Measurements from ENCODE around the gene BDH1.
A peak's percentile ranks its signal among the peaks of the same experiment; 100 is the strongest.
"Not testable (repeated sequence)": the region's sequence is repeated elsewhere in the genome, so short reads cannot be mapped to it uniquely, and the experiment has no call there.

BDH1 gene

GRCh38 chr3:197555281-197556261, at the start of gene BDH1:
Gene BDH1 (minus strand): TSS chr3:197555968. CDS start chr3:197546443, 9,525 bp downstream.
- DNase-seq = peak; percentile 54

GRCh38 chr3:197603317-197603933, 47.7 kb upstream of the BDH1 start:
- no peak for DNase-seq

- DNase-seq = not testable (repeated sequence)
Observed at GRCh38 chr3:197602351-197602750, 46.6 kb upstream of the BDH1 start.

- not testable (repeated sequence) for DNase-seq
Observed at GRCh38 chr3:197601566-197601840, 45.7 kb upstream of the BDH1 start.

GRCh38 chr3:197600796-197601565, 45.2 kb upstream of the BDH1 start:
- DNase-seq = no peak

- peak; percentile 85 for DNase-seq
Observed at GRCh38 chr3:197599089-197599765, 43.5 kb upstream of the BDH1 start.

- no peak for DNase-seq
Observed at GRCh38 chr3:197598404-197598980, 42.7 kb upstream of the BDH1 start.

GRCh38 chr3:197597335-197597734, 41.6 kb upstream of the BDH1 start:
- no peak for DNase-seq

GRCh38 chr3:197595470-197596185, 39.9 kb upstream of the BDH1 start:
- DNase-seq = no peak

- no peak for DNase-seq
Observed at GRCh38 chr3:197593046-197593380, 37.2 kb upstream of the BDH1 start.

- no peak for DNase-seq
Observed at GRCh38 chr3:197592361-197593045, 36.7 kb upstream of the BDH1 start.

GRCh38 chr3:197591816-197592215, 36.0 kb upstream of the BDH1 start:
- no peak for DNase-seq

- no peak for DNase-seq
Observed at GRCh38 chr3:197590313-197590962, 34.7 kb upstream of the BDH1 start.

GRCh38 chr3:197589545-197589944, 33.8 kb upstream of the BDH1 start:
- no peak for DNase-seq

- DNase-seq = not testable (repeated sequence)
Observed at GRCh38 chr3:197586768-197587167, 31.0 kb upstream of the BDH1 start.

- no peak for DNase-seq
Observed at GRCh38 chr3:197586181-197586580, 30.4 kb upstream of the BDH1 start.

- DNase-seq = no peak
Observed at GRCh38 chr3:197584733-197585132, 29.0 kb upstream of the BDH1 start.

- no peak for DNase-seq
Observed at GRCh38 chr3:197583371-197583770, 27.6 kb upstream of the BDH1 start.

GRCh38 chr3:197580253-197580691, 24.5 kb upstream of the BDH1 start:
- no peak for DNase-seq

- DNase-seq = no peak
Observed at GRCh38 chr3:197578376-197578775, 22.6 kb upstream of the BDH1 start.
